NCI-H2029 (cell line): ENCODE data around the gene HEATR3.

Source experiments
- DNase-seq: peaks from one replicate; lab custom pipeline; 2025; lab: John Stamatoyannopoulos, UW

HEATR3 gene

DNA sequence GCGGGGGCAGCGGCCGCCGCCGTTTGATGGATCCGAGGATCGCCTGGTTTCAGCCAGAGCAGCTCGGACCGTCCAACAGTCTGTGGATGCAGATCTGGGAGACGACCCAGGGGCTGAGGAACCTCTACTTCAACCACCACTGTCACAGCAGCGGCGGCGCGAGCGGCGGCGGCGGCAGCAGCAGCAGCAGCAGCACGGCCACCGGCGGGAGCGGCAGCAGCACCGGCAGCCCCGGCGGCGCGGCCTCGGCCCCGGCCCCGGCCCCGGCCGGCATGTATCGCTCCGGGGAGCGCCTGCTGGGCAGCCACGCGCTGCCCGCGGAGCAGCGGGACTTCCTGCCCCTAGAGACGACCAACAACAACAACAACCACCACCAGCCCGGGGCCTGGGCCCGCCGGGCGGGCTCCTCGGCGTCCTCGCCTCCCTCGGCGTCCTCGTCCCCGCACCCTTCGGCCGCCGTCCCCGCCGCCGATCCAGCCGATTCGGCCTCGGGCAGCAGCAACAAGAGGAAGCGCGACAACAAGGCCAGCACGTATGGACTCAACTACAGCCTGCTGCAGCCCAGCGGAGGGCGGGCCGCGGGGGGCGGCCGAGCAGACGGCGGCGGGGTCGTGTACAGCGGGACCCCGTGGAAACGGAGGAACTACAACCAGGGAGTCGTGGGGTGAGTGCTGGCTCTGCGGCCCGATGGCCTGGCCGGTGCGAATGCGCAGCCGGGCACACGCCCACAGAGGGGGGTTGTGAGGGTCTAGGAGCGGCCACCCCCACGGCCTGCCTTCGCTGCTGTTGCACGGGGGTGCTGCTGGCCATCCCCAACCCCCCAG, 88.0 kb downstream of the HEATR3 start:
- no peak for DNase-seq

DNA sequence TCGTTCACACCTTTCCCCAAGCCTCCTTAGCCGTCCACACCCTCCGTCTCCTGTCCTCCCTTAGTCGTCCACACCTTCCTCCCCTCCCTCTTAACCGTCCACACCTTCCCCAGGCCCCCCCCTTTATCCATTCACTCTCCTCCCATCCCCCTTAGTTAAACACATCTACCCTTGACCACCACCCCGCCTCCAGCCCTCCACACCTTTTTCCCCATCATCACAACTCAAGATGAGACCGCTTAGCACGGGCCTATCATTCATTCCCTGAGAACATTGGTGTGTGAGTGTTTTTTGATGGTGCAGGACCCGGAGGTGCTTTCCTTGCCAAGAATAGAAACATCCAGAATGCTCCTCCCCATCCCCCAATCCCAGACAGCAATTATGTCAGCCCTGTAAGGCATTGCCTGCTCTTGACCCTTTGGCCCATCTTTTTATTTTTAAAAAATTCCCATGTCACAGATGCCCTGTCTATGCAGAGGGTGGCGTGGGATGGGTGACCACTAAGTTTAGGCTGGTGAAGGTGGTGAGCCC, 88.7 kb downstream of the HEATR3 start:
- no peak for DNase-seq

DNA sequence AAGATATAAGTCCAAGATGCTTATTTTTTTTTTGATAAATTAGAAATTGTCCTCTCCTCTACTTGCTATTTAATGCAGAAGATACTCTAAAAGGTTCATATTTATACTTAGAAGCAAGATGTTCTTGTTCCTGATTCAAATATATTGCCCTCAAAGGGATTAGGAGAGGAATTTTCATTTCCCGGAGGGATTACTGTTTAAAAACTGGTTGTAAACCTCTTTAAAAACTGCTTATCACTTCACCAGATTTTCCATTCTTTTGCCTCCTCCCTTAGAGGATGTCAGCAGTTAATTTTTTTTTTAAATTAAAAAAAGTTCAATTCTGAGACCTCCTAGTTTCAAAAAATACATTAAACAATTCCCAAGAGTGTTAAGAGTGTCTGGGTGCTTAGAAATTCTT, 90.2 kb downstream of the HEATR3 start:
- no peak for DNase-seq
